Mesothelial cell of epicardium (in vitro differentiated cells): Measurements from ENCODE around the gene FCN3. TPM values are rescaled to one million over a fixed set of nuclear protein-coding genes. Genes with fewer than 3 reads are reported as not detected.

Source experiments
- DNase-seq, 2 experiments: peaks; one replicate each; pipeline ENCODE4 v3.0.0; 2021; ENCODE audit warnings: low spot score in 2 of 2; ENCODE audit not compliant: unreplicated experiment in 2 of 2
- H3K27ac Mint-ChIP-seq: 2 replicates; pipeline ENCODE4 v1.8.0; 2021; ENCODE audit warnings: mixed read lengths
- H3K27me3 Mint-ChIP-seq: 2 replicates; pipeline ENCODE4 v1.8.0; 2021; ENCODE audit warnings: low read depth, mixed read lengths
- H3K36me3 Mint-ChIP-seq: 2 replicates; pipeline ENCODE4 v1.8.0; 2021; ENCODE audit warnings: mixed read lengths
- H3K4me1 Mint-ChIP-seq: 2 replicates; pipeline ENCODE4 v1.8.0; 2021; ENCODE audit warnings: mixed read lengths
- H3K4me3 Mint-ChIP-seq: 2 replicates; pipeline ENCODE4 v1.8.0; 2021; ENCODE audit warnings: mild to moderate bottlenecking, moderate library complexity, mixed read lengths
- H3K9me3 Mint-ChIP-seq: 2 replicates; pipeline ENCODE4 v1.8.0; 2021; ENCODE audit warnings: mixed read lengths
- CTCF ChIP-seq: fragments of 200-600 bp; sonication (generic); IDR thresholded peaks from one replicate; pipeline ENCODE4 v1.5.0; 2021; ENCODE audit warnings: antibody characterized with exemption; ENCODE audit not compliant: unreplicated experiment
- total RNA-seq: library from RNA; stranded (reverse); gene quantifications from 3 replicates; pipeline ENCODE4 v1.2.1, GENCODE V29; 2021

Gene FCN3
- total RNA-seq, 1 donor from 2014 or later, result 0.22 TPM

- no peak for DNase-seq
- TF ChIP-seq CTCF, result no peak
- Mint-ChIP-seq H3K27ac (no peak overlapping the region), H3K36me3 (peaks cover 1% of the 10 kb centered on the region), H3K4me1 (peaks cover 18% of the 10 kb centered on the region), H3K27me3 (no peaks in the 10 kb centered on the region), H3K4me3 (peak overlapping the region; percentile 69), H3K9me3 (no peaks in the 10 kb centered on the region)
Measured at GRCh38 chr1:27367160-27367650, 7.4 kb downstream of the FCN3 start.

GRCh38 chr1:27366411-27367159 is 8.0 kb downstream of the FCN3 start, which contains the start of gene MAP3K6:
TSS of gene MAP3K6 (minus strand) at chr1:27366961. CDS start at chr1:27366597, 364 bp downstream.
- Mint-ChIP-seq H3K9me3 (no peaks in the 10 kb centered on the region), H3K36me3 (peaks cover 1% of the 10 kb centered on the region), H3K27me3 (no peaks in the 10 kb centered on the region), H3K4me1 (peaks cover 18% of the 10 kb centered on the region), H3K4me3 (peak within 1 kb of the TSS; percentile 80), H3K27ac (peak within 1 kb of the TSS; percentile 92)
- DNase-seq, result peak in 1 of 2 experiments; percentile 71
- TF ChIP-seq CTCF, result no peak

GRCh38 chr1:27366113-27366410 is 8.6 kb downstream of the FCN3 start:
- Mint-ChIP-seq H3K4me1 (peaks cover 18% of the 10 kb centered on the region), H3K36me3 (peaks cover 1% of the 10 kb centered on the region), H3K4me3 (peak overlapping the region; percentile 80), H3K27ac (peak overlapping the region; percentile 92), H3K9me3 (no peaks in the 10 kb centered on the region), H3K27me3 (peaks cover 3% of the 10 kb centered on the region)
- DNase-seq, result peak; percentile 50 to 76
- no peak for TF ChIP-seq CTCF

DNA sequence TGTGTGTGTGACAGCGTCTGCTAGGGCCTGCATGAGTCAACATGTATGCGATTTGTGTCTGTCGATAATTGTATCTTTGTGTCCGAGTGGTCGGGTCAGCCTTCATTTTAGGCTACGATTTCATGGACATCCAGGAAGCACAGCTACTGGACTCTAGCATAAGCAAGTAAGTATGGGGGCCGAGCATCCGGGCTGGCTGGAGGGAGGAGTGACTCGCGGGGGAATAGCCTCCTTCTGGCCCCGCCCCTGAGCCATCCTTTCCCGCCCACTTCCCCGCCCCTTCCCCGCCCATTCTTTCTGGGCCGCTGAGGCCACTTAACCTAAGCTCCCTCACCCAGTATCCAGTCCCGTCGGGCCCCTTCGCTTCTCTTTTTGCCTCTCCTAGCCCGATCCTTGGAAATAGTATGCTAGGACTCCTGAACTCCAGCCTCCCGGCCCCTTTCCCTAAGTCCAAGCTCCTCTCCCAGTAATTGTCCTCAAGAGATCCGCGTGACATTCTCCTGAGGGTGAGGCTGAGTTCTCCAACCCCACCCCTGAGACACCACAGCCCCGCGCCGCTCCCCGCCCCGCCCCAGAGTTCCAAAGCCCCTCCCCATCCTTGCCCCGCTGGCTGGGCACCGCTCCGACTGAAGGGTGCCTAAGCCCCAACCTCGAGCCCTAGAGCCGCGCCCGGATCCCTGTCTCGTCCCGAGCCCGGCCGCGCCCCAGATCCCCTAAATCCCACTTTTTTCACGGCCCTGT is 9.1 kb downstream of the FCN3 start:
- H3K36me3 Mint-ChIP-seq, result peaks cover 1% of the 10 kb centered on the region
- peaks cover 18% of the 10 kb centered on the region for H3K4me1 Mint-ChIP-seq
- TF ChIP-seq CTCF, result no peak
- H3K4me3 Mint-ChIP-seq, result peak overlapping the region; percentile 80
- H3K27me3 Mint-ChIP-seq, result peaks cover 8% of the 10 kb centered on the region
- no peaks in the 10 kb centered on the region for H3K9me3 Mint-ChIP-seq
- DNase-seq, result peak; percentile 73 to 76
- H3K27ac Mint-ChIP-seq, result peak overlapping the region; percentile 92

DNA sequence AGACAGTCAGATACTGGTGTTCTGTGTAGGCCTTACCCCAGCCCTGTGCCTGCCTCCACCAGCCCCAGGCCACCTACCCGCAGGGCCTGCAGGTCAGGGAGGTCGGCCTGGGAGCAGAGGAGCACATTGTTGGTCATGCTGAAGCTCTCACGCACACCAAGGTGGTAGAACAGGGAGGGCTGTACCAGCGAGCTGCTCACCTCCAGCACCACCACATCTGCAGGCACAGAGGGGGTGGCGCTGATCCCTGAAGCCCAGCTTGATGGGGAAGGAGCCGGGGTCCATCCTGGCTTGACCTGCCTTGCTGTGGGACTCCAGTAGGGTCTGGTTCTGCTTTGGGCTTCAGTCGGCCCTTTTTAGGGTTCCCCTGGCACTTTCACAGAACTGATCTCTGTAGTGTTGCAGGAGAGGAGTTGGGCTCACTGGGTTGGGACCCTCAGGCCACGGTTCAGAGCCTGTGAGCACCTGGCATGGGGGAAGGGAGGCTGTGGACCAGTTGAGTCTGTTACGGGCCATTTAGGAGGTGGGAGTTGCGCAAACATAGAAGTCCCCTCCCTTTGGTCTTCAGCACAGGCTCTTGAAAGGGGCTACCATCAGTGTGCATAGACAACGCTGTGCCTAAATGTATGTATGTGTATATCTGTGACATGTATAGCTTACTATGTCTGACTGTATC is 9.8 kb downstream of the FCN3 start:
- DNase-seq, result no peak
- Mint-ChIP-seq H3K36me3 (peaks cover 1% of the 10 kb centered on the region), H3K27ac (peak overlapping the region; percentile 88), H3K9me3 (no peaks in the 10 kb centered on the region), H3K27me3 (peaks cover 12% of the 10 kb centered on the region), H3K4me3 (peak overlapping the region; percentile 80), H3K4me1 (peaks cover 21% of the 10 kb centered on the region)
- no peak for TF ChIP-seq CTCF
